CD4-positive, alpha-beta T cell treated with Interleukin-2 at 100 ng/mL for 4 hours (primary cell): ENCODE data around the gene GDF7.
"Not testable (repeated sequence)": the region's sequence is repeated elsewhere in the genome, so short reads cannot be mapped to it uniquely, and the experiment has no call there.

Source experiments
- DNase-seq: peaks from one replicate; pipeline ENCODE4 v3.0.0-alpha.2; 2020; ENCODE audit warnings: low spot score

The GDF7 gene

GRCh38 chr2:20702563-20702962 is 35.6 kb downstream of the GDF7 start:
- no peak for DNase-seq

GRCh38 chr2:20704886-20705285 is 37.9 kb downstream of the GDF7 start:
- no peak for DNase-seq

- DNase-seq, result no peak
These were observed 39.3 kb downstream of the GDF7 start for GRCh38 chr2:20706217-20706616.

DNA sequence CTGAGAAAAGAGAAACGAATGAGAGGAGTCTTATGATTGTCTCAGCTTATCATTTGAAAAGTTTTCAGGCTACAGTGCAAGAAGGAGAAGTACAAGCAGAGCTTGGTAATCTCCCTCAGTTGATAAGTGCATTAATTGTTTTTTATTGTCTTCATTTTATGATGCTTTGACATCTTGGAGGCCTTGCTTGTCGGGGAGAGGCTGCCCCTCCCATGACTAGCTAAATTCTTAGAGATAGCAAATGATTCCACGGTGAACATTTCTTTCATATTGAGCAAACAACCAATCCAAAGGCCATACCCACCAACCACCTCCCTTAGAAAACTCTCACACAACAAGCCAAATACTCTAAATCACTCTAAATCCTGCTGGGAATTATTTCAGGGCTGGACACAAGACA is 39.8 kb downstream of the GDF7 start:
- no peak for DNase-seq

GRCh38 chr2:20707601-20708000 is 40.7 kb downstream of the GDF7 start:
- DNase-seq, result no peak

DNA sequence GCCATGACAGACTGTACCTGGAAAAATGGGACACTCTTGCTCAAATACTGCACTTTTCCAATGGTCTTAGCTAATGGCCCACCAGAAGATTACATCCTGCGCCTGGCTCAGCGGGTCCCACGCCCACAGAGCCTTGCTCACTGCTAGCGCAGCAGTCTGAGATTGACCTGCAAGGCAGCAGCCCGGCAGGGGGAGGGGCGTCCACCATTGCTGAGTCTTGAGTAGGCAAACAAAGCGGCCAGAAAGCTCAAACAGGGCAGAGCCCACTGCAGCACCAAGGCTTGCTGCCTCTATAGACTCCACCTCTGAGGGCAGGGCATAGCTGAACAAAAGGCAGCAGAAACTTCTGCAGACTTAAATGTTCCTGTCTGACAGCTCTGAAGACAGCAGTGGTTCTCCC is 44.7 kb downstream of the GDF7 start:
- not testable (repeated sequence) for DNase-seq

DNA sequence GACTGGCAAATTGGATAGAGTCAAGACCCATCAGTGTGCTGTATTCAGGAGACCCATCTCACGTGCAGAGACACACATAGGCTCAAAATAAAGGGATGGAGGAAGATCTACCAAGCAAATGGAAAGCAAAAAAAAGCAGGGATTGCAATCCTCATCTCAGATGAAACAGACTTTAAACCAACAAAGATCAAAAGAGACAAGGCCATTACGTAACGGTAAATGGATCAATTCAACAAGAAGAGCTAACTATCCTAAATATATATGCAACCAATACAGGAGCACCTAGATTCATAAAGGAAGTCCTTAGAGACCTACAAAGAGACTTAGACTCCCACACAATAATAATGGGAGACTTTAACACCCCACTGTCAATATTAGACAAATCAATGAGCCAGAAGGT is 46.6 kb downstream of the GDF7 start:
- not testable (repeated sequence) for DNase-seq

GRCh38 chr2:20714412-20714811 is 47.5 kb downstream of the GDF7 start:
- not testable (repeated sequence) for DNase-seq

- not testable (repeated sequence) for DNase-seq
These were observed 49.2 kb downstream of the GDF7 start for GRCh38 chr2:20716164-20716563.

DNA sequence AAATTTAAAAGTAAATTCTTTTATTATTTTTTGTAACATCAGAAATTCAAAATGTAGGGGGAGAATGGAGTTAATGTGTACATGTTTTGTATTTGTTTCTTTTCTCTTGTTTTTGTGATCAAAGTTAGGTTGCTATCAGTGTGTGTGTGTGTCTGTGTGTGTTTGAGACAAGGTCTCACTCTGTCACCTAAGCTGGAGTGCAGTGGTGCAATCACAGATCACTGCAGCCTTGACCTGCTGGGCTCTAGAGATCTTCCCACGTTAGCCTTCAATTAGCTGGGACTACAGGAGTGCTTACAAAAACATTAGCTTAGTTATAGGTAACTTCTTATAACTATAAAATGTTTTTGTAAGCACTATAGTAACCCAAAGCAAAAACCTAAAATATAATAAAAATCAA is 50.7 kb downstream of the GDF7 start:
- DNase-seq, result no peak

DNA sequence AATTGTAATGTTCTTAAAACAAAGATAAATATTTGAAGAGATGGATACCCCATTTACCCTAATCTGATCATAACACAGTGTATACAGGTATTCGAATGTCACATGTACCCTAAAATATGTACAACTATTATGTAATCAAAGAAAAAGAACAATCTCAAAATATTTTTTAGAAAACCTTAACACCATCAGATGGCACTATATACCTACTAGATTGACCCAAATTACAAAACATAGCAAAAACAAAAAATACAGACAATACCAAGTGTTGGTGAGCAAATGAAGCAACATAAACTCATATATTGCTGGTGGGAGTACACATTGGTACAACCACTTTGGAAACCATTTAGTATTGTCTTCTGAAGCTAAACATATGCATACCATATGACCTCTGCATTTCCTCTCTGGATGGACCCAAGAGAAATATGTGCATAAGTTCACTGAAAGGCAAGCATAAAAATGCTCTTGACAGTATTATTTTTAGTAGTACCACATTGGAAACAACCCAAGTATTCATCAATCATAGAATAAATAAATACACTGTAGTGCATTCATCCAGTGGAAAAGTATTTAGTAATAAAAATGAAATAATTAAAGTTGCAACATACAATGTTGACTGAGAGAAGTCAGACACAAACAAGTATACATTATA is 55.8 kb downstream of the GDF7 start:
- no peak for DNase-seq

DNA sequence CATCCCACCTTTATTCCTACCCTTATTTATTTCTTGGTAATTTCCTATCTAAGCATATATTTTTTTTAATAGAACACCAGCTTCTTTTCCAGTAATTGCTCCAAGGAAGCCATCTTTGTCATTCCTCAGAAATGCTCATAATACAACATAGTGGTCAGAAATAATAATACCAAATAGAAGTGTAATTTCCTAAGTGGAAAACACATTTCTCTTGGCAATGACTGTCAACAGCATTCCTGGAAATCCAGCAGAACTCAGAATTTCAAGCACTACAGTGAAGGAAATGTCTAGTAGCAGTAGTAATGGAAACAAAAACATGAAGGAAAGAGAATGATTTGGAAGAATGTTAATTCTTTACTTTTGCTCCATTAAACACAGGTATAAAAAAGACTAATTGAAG is 56.6 kb downstream of the GDF7 start:
- DNase-seq, result no peak

DNA sequence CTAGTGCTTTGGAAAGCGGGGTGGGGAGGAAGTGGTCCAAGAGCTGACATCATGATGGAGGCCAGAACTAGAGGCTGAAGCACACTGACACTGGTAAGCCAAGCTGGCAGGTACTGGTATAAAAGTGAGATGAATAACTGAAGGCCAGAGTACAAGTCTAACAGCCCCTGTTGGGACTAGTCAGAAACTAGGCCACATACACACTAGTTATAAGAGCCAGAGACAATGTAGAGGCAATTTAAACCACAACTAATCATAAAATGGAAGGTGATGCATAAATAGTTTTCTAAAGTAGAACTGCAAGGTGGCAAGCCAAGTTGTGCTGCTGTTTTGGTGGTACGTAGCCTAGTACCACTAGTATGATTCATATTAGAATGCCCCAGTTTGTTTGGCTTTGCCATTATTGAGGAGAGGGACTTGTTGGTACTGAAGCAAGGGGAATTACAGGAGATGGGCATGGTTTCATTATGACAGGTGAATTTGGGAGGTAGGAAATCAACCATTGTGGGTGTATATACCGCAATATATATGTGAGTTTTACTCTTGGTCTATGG is 57.6 kb downstream of the GDF7 start:
- no peak for DNase-seq

DNA sequence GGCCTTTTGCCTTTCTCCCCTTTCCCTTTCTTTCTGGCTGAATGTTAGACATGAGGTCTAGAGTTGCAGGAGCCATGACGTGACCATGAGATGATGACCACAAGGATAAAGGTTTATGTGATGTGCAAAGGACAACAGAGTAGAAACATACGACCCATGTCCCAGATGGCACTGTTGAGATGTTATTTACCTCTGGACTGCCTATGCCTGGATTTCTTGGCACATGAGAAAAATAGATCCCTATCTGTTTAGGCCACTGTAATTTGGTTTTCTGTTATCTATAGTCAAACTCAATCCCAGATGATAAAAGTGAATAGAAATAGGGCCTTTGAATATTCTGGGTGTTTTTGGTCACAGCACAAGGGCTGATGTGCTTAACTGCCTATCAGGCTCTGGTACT is 58.8 kb downstream of the GDF7 start:
- no peak for DNase-seq

DNA sequence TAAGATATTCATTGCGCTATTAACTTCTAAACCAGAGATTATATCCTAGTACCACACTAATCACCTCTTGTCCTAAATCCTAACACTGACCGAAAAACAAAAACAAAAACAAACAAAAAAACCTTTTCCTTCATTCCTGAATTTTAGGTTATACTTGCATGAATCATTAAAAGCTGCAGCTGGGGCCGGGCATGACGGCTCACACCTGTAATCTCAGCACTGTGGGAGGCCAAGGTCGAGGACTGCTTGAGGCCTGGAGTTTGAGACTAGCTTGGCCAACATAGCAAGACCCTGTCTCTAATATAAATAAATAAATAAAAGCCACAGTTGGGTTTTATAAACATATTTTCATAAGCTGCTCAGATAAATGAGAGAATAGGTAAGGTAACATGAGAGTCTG is 60.0 kb downstream of the GDF7 start:
- no peak for DNase-seq

DNA sequence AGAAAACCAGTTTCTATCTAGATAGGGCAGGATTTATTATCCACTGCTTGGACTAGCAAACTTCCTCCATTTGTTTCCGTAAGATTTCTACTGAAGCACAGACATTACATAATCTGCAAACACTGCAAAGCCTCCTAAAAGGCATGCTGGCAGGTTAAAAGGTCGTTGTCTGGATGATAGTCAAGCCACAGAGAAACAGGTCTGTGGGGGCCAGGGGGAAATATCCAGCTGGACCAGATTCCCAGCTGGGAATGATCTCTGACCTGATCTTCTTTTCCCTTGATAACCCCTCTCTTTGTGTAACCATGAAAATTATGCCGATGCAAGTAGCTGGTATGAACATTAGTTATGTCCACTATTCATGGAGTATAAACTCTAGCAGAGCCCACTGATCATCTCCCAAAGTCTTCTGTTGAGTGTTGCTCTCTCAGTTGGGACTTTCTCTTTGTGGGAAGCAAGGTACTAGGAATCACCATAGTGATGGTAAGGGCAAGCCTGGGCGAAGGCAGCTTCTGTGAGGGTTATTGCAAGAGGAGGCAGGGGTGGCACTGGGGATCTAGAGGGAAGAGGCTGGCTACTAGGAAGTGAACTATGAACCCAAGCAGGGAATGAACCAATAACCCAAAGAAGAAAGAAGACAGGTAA is 61.3 kb downstream of the GDF7 start:
- DNase-seq, result no peak
